Measurements from ENCODE around the gene TBC1D7.

Gene TBC1D7

GRCh38 chr6:13267142-13267651 lies 61.1 kb downstream of the TBC1D7 start:
- DNase-seq = no peak

DNA sequence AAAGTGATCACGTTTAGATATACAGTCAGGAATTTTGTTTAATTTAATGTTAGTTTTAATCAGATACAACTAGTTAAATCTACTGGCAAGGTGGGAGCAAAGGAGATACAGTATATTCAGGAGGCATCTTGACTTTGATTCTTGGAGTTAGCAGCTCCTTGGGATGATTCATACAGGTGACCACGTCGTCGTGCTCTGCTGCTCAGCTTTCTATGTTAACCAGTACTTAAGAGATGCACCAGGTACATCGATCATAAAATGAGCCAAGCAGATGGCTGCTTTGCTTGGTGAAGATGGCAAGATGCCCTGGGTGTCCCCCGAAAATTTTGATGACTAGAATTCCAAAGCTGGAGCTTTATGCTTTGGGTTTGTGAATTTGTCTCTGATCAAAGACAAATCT lies 64.7 kb downstream of the TBC1D7 start:
- DNase-seq = no peak

DNA sequence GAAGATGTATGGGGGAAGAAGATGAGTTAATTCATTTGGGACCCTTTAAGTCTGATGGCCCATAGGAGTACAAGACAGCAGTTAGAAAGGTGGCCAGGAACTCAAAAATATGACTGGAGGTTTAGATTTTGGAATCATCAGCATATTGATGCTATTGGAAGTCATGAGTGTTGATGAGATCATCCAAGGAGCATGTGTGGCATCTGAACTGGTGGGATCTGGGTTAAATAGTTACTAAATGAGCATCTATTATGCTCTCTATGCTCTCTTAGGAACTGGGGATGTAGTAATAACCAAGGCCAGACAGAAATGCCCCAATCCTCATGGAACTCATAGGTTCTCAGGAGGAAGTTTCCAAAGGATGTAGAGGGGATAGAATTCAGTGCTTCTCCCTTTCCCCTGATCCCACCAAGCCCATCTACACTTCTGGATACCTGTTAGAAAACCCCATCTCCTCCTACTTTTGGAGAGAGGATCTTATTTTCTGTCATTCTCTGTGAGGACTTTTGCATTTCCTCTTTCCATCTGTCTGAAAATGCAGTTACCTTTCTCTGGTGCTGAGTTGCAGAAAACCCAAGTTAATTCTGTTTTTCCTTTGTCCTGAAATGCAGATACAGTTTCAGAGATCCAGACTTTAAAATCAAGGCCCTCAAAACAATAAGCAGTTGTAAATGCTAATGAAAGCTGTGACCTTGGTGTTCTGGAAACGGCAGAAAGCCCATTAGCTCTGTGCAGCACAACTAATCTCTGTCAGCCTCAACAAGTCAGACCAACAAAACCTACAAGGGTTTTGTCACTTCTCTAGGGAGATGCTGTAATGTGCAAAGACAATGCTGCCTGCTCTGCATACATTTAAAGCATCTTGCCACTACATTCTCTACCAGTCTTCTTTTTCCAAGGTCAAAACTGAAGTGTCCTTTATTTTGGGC lies 65.8 kb downstream of the TBC1D7 start:
- no peak for DNase-seq

GRCh38 chr6:13261464-13261994 lies 66.8 kb downstream of the TBC1D7 start:
- DNase-seq = no peak

GRCh38 chr6:13260831-13261230 lies 67.5 kb downstream of the TBC1D7 start:
- DNase-seq = no peak

- DNase-seq = no peak
Measured at GRCh38 chr6:13260101-13260598, 68.2 kb downstream of the TBC1D7 start.

DNA sequence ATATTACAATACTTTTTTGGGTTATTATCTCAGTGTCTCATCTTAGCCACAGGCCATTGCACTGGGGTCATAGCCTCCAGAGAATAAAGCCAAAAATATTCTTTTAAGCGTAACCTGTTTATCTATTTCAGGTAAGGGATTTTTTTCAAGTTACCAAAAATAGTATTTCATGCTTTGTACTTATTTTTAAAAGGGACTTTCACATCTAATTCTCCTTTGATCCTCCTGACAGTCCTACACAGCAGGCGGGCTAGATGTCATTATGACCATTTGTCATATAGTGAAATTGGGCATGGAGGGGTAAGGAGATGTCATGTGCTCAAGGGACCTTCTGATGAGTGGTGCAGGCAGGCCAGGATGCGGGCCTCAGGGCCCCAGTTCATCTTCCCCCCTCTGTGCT lies 68.9 kb downstream of the TBC1D7 start:
- DNase-seq = no peak

DNA sequence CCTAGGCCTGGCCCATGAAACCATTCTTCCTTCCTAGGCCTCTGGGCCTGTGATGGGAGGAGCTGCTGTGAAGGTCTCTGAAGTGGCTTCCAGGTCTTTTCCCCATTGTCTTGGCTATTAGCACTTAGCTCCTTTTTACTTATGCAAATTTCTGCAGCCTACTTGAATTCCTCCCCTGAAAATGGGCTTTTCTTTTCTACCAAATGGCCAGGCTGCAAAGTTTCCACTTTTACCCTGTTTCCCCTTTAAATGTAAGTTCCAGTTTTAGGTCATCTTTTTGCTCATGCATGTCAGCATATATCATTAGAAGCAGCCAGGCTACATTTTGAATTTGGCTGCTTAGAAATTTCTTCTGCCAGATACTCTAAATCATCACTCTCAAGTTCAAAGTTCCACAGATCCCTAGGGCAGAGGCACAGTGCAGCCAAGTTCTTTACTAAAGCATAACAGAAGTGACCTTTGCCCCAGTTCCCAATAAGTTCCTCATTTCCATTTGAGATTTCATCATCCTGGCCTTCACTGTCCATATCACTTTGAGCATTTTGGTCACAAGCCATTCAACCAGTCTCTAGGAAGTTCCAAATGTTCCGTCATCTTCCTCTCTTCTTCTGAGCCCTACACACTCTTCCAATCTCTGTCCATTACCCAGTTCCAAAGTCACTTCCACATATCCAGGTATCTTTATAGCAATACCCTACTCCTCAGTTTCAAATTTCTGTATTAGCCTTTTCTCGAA lies 71.9 kb downstream of the TBC1D7 start:
- DNase-seq = no peak

Measured in activated effector memory CD4-positive, alpha-beta T cell treated with Interleukin-2 at 50 U/mL for 16 hours (primary cell).